Loucy (cell line): ENCODE measurements around the gene OR7G1.

Experiments used
- EZH2phosphoT487 ChIP-seq: fragments of 200-600 bp; IDR thresholded peaks from 2 replicates; pipeline ENCODE4 v1.6.1; 2018; ENCODE audit warnings: antibody characterized with exemption, mild to moderate bottlenecking, moderate library complexity, borderline replicate concordance
- TF ChIP-seq, protein P1 (sequence below): fragments of 200-600 bp; sonication (generic); conservative IDR thresholded peaks from 2 replicates; pipeline ENCODE4 v1.5.1; 2014; ENCODE audit warnings: mild to moderate bottlenecking, antibody characterized with exemption, low read length

DNA sequence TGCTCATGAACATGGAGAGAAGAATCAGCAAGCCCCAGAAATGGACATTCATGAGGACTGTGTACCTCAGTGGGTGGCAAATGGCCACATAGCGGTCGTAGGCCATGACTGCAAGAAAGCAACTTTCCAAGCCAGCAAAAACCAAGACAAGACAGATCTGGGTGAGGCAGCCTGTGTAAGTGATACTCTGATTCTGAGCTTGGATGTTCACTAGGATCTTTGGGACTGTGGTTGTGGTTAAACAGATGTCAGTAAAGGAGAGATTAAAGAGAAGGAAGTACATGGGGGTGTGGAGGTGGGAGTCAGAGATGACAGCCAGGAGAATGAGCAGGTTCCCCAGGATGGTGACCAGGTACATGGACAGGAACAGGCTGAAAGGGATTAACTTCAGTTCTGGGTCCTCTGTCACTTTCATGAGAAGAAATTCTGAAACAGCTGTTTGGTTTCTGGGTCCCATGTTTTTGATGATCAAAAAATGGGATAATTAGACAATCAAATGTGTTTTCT, at the start of gene OR7G1:
- TF ChIP-seq, protein P1, sequence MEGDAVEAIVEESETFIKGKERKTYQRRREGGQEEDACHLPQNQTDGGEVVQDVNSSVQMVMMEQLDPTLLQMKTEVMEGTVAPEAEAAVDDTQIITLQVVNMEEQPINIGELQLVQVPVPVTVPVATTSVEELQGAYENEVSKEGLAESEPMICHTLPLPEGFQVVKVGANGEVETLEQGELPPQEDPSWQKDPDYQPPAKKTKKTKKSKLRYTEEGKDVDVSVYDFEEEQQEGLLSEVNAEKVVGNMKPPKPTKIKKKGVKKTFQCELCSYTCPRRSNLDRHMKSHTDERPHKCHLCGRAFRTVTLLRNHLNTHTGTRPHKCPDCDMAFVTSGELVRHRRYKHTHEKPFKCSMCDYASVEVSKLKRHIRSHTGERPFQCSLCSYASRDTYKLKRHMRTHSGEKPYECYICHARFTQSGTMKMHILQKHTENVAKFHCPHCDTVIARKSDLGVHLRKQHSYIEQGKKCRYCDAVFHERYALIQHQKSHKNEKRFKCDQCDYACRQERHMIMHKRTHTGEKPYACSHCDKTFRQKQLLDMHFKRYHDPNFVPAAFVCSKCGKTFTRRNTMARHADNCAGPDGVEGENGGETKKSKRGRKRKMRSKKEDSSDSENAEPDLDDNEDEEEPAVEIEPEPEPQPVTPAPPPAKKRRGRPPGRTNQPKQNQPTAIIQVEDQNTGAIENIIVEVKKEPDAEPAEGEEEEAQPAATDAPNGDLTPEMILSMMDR: no peak
- no peak for TF ChIP-seq EZH2phosphoT487
